Retinal pigment epithelial cell (primary cell): Measurements from ENCODE around the gene PPM1L.
A peak's percentile ranks its signal among the peaks of the same experiment; 100 is the strongest.

Experiments used
- DNase-seq: peaks from one replicate; pipeline ENCODE4 v3.0.0-alpha.2; 2010; ENCODE audit warnings: low read depth
- H3K4me3 ChIP-seq: 2 replicates; pipeline ENCODE4 v1.5.1; 2011; ENCODE audit warnings: mild to moderate bottlenecking, low read length, control low read depth, moderate library complexity
- CTCF ChIP-seq: conservative IDR thresholded peaks from 2 replicates; pipeline ENCODE4 v1.5.1; 2011; ENCODE audit warnings: low read depth, low read length, control low read depth, inconsistent platforms

PPM1L gene

GRCh38 chr3:160950542-160950941, 194.5 kb downstream of the PPM1L start:
- no peak overlapping the region for H3K4me3 ChIP-seq
- no peak for DNase-seq
- no peak for TF ChIP-seq CTCF

- no peak overlapping the region for H3K4me3 ChIP-seq
- TF ChIP-seq CTCF, result no peak
- no peak for DNase-seq
These were observed 194.9 kb downstream of the PPM1L start for GRCh38 chr3:160950954-160951353.

GRCh38 chr3:160951642-160952487, 195.8 kb downstream of the PPM1L start:
- no peak overlapping the region for H3K4me3 ChIP-seq
- no peak for DNase-seq
- no peak for TF ChIP-seq CTCF

- H3K4me3 ChIP-seq, result no peak overlapping the region
- no peak for DNase-seq
- TF ChIP-seq CTCF, result no peak
These were observed 197.7 kb downstream of the PPM1L start for GRCh38 chr3:160953686-160954085.

GRCh38 chr3:160956785-160957184, 200.8 kb downstream of the PPM1L start:
- no peak overlapping the region for H3K4me3 ChIP-seq
- DNase-seq, result no peak
- TF ChIP-seq CTCF, result peak; percentile 42

GRCh38 chr3:160960568-160960967, 204.5 kb downstream of the PPM1L start:
- no peak for TF ChIP-seq CTCF
- no peak overlapping the region for H3K4me3 ChIP-seq
- DNase-seq, result no peak

- H3K4me3 ChIP-seq, result no peak overlapping the region
- no peak for DNase-seq
- TF ChIP-seq CTCF, result no peak
These were observed 207.9 kb downstream of the PPM1L start for GRCh38 chr3:160963949-160964348.
